HCT116 (cell line): ENCODE measurements around the gene DOCK9. TPM values are rescaled to one million over a fixed set of nuclear protein-coding genes. Genes with fewer than 3 reads are reported as not detected.

Experiments
- ATAC-seq: fragments of 200-7000 bp; cut with Tn5 transposase; 2 replicates; pipeline ENCODE4 v1.9.1; 2020; ENCODE audit warnings: mild to moderate bottlenecking, moderate library complexity
- BruUV-seq: library from RNA; stranded (reverse); fragments of 400-500 nt; replicated peaks from 2 replicates; lab custom pipeline; 2021; lab: Mats Ljungman, UMichigan
- CTCF ChIA-PET: fragments of 300-600 bp; sonication (Branson Sonifier 250); formaldehyde crosslinking; loops from one replicate; lab custom pipeline; 2021; ENCODE audit warnings: antibody characterized with exemption; lab: Charles Lee
- POLR2A ChIA-PET: fragments of 300-600, 350-600 bp; sonication (Branson Sonifier 250); formaldehyde crosslinking; loops from one replicate; lab custom pipeline; 2021; ENCODE audit warnings: antibody characterized with exemption; lab: Charles Lee
- RAD21 ChIA-PET, 2 experiments: fragments of 300-600 bp; sonication (Branson Sonifier 250); formaldehyde crosslinking; loops; one replicate each; lab custom pipeline; 2023; ENCODE audit warnings: low total read pairs in 2 of 2; ENCODE audit not compliant: uncharacterized antibody in 2 of 2, unreplicated experiment in 2 of 2, low non-redundant PET in 1 of 2; lab: Charles Lee
- DNase-seq: peaks from one replicate; pipeline ENCODE4 v3.0.0-alpha.2; 2010; ENCODE audit warnings: low read depth, low spot score
- H2AFZ ChIP-seq: fragments of 200-600 bp; shearing (Covaris generic), sonication (generic); 2 replicates; pipeline ENCODE4 v1.6.1; 2017; ENCODE audit warnings: low read depth, mixed run types, mixed read lengths, antibody characterized with exemption, low read length; ENCODE audit not compliant: poor library complexity, severe bottlenecking
- H3K27ac ChIP-seq: 2 replicates; pipeline ENCODE4 v1.5.1; 2012; ENCODE audit warnings: low read depth, low read length
- H3K27me3 ChIP-seq: fragments of 200-600 bp; sonication (generic); 2 replicates; pipeline ENCODE4 v1.6.1; 2016; ENCODE audit warnings: mixed run types, low read length, mixed read lengths; ENCODE audit not compliant: insufficient read depth
- H3K36me3 ChIP-seq, 2 experiments: fragments of 200-500 bp in 1 of 2; fragments of 200-600 bp in 1 of 2; sonication (Bioruptor generic) in 1 of 2; sonication (generic) in 1 of 2; 2 replicates each; pipeline versions ENCODE4 v1.5.1 to v1.6.1; 2014 to 2016; ENCODE audit warnings: low read length in 2 of 2, inconsistent platforms in 1 of 2, mixed read lengths in 1 of 2, mixed run types in 1 of 2; ENCODE audit not compliant: insufficient read depth in 2 of 2, control insufficient read depth in 1 of 2
- H3K4me1 ChIP-seq, 2 experiments: fragments of 200-600 bp in 1 of 2; sonication (generic) in 1 of 2; 2 replicates each; pipeline versions ENCODE4 v1.5.1 to v1.6.1; 2012 to 2017; ENCODE audit warnings: low read length in 2 of 2, inconsistent platforms in 1 of 2, mild to moderate bottlenecking in 1 of 2, mixed read lengths in 1 of 2, mixed run types in 1 of 2, moderate library complexity in 1 of 2; ENCODE audit not compliant: insufficient read depth in 2 of 2, control insufficient read depth in 1 of 2
- H3K4me2 ChIP-seq: fragments of 200-600 bp; sonication (generic); 2 replicates; pipeline ENCODE4 v1.6.1; 2017; ENCODE audit warnings: mixed run types, low read length, mixed read lengths
- H3K4me3 ChIP-seq, 2 experiments: fragments of 200-600 bp in 1 of 2; sonication (generic) in 1 of 2; replicated peaks in 1 of 2; 2 replicates each; pipeline ENCODE4 v1.5.1; 2011 to 2016; ENCODE audit warnings: low read length in 2 of 2, control low read depth in 1 of 2, low read depth in 1 of 2, mild to moderate bottlenecking in 1 of 2, mixed read lengths in 1 of 2, mixed run types in 1 of 2
- H3K79me2 ChIP-seq: fragments of 200-600 bp; sonication (generic); 2 replicates; pipeline ENCODE4 v1.6.1; 2017; ENCODE audit warnings: mild to moderate bottlenecking, mixed run types, low read length, moderate library complexity, mixed read lengths; ENCODE audit not compliant: insufficient read depth
- H3K9ac ChIP-seq: fragments of 200-600 bp; sonication (generic); 2 replicates; pipeline ENCODE4 v1.6.1; 2016; ENCODE audit warnings: low read length, mixed read lengths
- H3K9me2 ChIP-seq: fragments of 200-600 bp; sonication (generic), shearing (Covaris generic); 2 replicates; pipeline ENCODE4 v1.6.1; 2017; ENCODE audit warnings: mixed run types, mild to moderate bottlenecking, moderate library complexity; ENCODE audit not compliant: insufficient read depth
- H3K9me3 ChIP-seq, 2 experiments: fragments of 200-500 bp in 1 of 2; fragments of 200-600 bp in 1 of 2; sonication (Bioruptor generic) in 1 of 2; sonication (generic) in 1 of 2; 2 replicates each; pipeline ENCODE4 v1.6.1; 2014 to 2017; ENCODE audit warnings: low read length in 2 of 2, mixed read lengths in 2 of 2, inconsistent platforms in 1 of 2, low read depth in 1 of 2, mild to moderate bottlenecking in 1 of 2, mixed run types in 1 of 2, moderate library complexity in 1 of 2; ENCODE audit not compliant: control insufficient read depth in 1 of 2, insufficient read depth in 1 of 2
- H4K20me1 ChIP-seq: fragments of 200-600 bp; sonication (generic), shearing (Covaris generic); 2 replicates; pipeline ENCODE4 v1.6.1; 2017; ENCODE audit warnings: mixed run types, mild to moderate bottlenecking, moderate library complexity; ENCODE audit not compliant: insufficient read depth
- EZH2phosphoT487 ChIP-seq: fragments of 200-600 bp; IDR thresholded peaks from 2 replicates; pipeline ENCODE4 v1.6.1; 2018; ENCODE audit warnings: antibody characterized with exemption, borderline replicate concordance
- JUND ChIP-seq: IDR thresholded peaks from 2 replicates; pipeline ENCODE4 v1.6.1; 2012
- RAD21 ChIP-seq: IDR thresholded peaks from 2 replicates; pipeline ENCODE4 v1.6.1; 2012; ENCODE audit warnings: low read depth, mild to moderate bottlenecking
- SRF ChIP-seq: IDR thresholded peaks from 2 replicates; pipeline ENCODE4 v1.6.1; 2012; ENCODE audit warnings: low read depth
- YY1 ChIP-seq: IDR thresholded peaks from 2 replicates; pipeline ENCODE4 v1.6.1; 2011; ENCODE audit warnings: low read length, low read depth, moderate library complexity, mild to moderate bottlenecking; ENCODE audit not compliant: insufficient replicate concordance; ENCODE audit errors: extremely low read depth
- intact Hi-C: fragments of 100-400 bp; cut with micrococcal nuclease; formaldehyde crosslinking; loops from 2 replicates; pipeline ENCODE4 v1.10.0; 2022
- total RNA-seq: library from RNA; stranded (reverse); gene quantifications from one replicate; pipeline ENCODE4 v1.2.1, GENCODE V29; 2021; ENCODE audit not compliant: unreplicated experiment
- TF ChIP-seq, protein P1 (sequence below): IDR thresholded peaks from 2 replicates; pipeline ENCODE4 v1.6.1; 2012; ENCODE audit warnings: low read depth
- TF ChIP-seq, protein P2 (sequence below): IDR thresholded peaks from 2 replicates; pipeline ENCODE4 v1.6.1; 2012
- TF ChIP-seq, protein P3 (sequence below): IDR thresholded peaks from 2 replicates; pipeline ENCODE4 v1.6.1; 2012
- TF ChIP-seq, protein P4 (sequence below): IDR thresholded peaks from 2 replicates; pipeline ENCODE4 v1.6.1; 2011; ENCODE audit warnings: mild to moderate bottlenecking, low read length, moderate library complexity; ENCODE audit not compliant: insufficient replicate concordance; ENCODE audit errors: extremely low read depth

Gene DOCK9
- total RNA-seq, 1 experiment from 2014 or later, result 58.8 TPM

DNA sequence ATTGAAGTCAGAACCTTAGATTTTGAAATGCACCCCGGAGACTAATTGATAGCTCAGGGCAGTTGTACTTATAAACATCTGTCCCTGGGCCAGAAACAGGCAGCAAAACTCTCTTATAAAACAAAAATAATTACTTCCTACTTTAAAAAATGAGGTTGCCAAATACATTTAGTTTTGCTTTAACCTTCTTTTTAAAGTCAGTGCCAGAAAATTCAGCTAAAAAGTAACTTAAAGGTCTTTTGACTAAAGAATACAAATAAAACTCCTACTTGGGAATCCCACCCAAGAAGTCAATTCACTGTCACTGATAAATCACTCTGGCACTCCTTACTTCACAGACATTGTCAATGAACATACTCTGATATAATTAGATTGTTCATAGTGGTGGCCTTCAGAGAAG is 60.7 kb downstream of the DOCK9 start:
- CTCF ChIA-PET, result no interaction called here
- no TSS peak for BruUV-seq
- Histone ChIP-seq H2AFZ (no peak overlapping the region), H3K9me3 (no peaks in the 10 kb centered on the region), H3K36me3 (0 out of 4 replicates have a peak, but pooled peaks cover 0 to 4% of the 10 kb centered on the region in 2 experiments), H3K9ac (no peak overlapping the region), H3K4me2 (no peak overlapping the region), H3K27ac (no peak overlapping the region), H3K4me3 (no peak overlapping the region), H4K20me1 (no peaks in the 10 kb centered on the region), H3K27me3 (no peaks in the 10 kb centered on the region), H3K79me2 (no peaks in the 10 kb centered on the region), H3K9me2 (no peaks in the 10 kb centered on the region), H3K4me1 (no peaks in the 10 kb centered on the region)
- intact Hi-C loops, result no loop called here
- ATAC-seq, result no peak
- RAD21 ChIA-PET, result no interaction called here
- TF ChIP-seq, protein P1, sequence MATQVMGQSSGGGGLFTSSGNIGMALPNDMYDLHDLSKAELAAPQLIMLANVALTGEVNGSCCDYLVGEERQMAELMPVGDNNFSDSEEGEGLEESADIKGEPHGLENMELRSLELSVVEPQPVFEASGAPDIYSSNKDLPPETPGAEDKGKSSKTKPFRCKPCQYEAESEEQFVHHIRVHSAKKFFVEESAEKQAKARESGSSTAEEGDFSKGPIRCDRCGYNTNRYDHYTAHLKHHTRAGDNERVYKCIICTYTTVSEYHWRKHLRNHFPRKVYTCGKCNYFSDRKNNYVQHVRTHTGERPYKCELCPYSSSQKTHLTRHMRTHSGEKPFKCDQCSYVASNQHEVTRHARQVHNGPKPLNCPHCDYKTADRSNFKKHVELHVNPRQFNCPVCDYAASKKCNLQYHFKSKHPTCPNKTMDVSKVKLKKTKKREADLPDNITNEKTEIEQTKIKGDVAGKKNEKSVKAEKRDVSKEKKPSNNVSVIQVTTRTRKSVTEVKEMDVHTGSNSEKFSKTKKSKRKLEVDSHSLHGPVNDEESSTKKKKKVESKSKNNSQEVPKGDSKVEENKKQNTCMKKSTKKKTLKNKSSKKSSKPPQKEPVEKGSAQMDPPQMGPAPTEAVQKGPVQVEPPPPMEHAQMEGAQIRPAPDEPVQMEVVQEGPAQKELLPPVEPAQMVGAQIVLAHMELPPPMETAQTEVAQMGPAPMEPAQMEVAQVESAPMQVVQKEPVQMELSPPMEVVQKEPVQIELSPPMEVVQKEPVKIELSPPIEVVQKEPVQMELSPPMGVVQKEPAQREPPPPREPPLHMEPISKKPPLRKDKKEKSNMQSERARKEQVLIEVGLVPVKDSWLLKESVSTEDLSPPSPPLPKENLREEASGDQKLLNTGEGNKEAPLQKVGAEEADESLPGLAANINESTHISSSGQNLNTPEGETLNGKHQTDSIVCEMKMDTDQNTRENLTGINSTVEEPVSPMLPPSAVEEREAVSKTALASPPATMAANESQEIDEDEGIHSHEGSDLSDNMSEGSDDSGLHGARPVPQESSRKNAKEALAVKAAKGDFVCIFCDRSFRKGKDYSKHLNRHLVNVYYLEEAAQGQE, result no peak
- no peak for TF ChIP-seq EZH2phosphoT487
- TF ChIP-seq, protein P2, sequence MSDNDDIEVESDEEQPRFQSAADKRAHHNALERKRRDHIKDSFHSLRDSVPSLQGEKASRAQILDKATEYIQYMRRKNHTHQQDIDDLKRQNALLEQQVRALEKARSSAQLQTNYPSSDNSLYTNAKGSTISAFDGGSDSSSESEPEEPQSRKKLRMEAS, result no peak
- TF ChIP-seq, protein P3, sequence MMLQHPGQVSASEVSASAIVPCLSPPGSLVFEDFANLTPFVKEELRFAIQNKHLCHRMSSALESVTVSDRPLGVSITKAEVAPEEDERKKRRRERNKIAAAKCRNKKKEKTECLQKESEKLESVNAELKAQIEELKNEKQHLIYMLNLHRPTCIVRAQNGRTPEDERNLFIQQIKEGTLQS, result no peak
- no peak for TF ChIP-seq JUND
- no peak for TF ChIP-seq SRF
- no peak for TF ChIP-seq YY1
- TF ChIP-seq, protein P4, sequence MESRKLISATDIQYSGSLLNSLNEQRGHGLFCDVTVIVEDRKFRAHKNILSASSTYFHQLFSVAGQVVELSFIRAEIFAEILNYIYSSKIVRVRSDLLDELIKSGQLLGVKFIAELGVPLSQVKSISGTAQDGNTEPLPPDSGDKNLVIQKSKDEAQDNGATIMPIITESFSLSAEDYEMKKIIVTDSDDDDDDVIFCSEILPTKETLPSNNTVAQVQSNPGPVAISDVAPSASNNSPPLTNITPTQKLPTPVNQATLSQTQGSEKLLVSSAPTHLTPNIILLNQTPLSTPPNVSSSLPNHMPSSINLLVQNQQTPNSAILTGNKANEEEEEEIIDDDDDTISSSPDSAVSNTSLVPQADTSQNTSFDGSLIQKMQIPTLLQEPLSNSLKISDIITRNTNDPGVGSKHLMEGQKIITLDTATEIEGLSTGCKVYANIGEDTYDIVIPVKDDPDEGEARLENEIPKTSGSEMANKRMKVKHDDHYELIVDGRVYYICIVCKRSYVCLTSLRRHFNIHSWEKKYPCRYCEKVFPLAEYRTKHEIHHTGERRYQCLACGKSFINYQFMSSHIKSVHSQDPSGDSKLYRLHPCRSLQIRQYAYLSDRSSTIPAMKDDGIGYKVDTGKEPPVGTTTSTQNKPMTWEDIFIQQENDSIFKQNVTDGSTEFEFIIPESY, result no peak
- TF ChIP-seq RAD21, result no peak
- POLR2A ChIA-PET, result no interaction called here
- DNase-seq, result no peak
